GM19043 (cell line): Measurements from ENCODE around the gene UNC13D.
"Not testable (repeated sequence)": the region's sequence is repeated elsewhere in the genome, so short reads cannot be mapped to it uniquely, and the experiment has no call there.

Experiments
- ATAC-seq: cut with Tn5 transposase; IDR thresholded peaks from one replicate; pipeline ENCODE4 v1.9.1; 2021; ENCODE audit warnings: low read depth; ENCODE audit not compliant: unreplicated experiment

The UNC13D gene

GRCh38 chr17:75853433-75853832 lies 9.2 kb upstream of the UNC13D start:
- no peak for ATAC-seq

- not testable (repeated sequence) for ATAC-seq
These were observed 7.4 kb upstream of the UNC13D start for GRCh38 chr17:75851693-75851991.

- no peak for ATAC-seq
These were observed 6.9 kb upstream of the UNC13D start for GRCh38 chr17:75850928-75851692.

GRCh38 chr17:75849724-75850123 lies 5.5 kb upstream of the UNC13D start:
- ATAC-seq, result no peak

- ATAC-seq, result no peak
These were observed 5.1 kb upstream of the UNC13D start for GRCh38 chr17:75849279-75849646.

GRCh38 chr17:75848523-75849278 lies 4.5 kb upstream of the UNC13D start:
- ATAC-seq, result no peak

- no peak for ATAC-seq
These were observed 3.7 kb upstream of the UNC13D start for GRCh38 chr17:75847614-75848522.

- no peak for ATAC-seq
These were observed 2.7 kb upstream of the UNC13D start for GRCh38 chr17:75846692-75847613.

- ATAC-seq, result no peak
These were observed 1.9 kb upstream of the UNC13D start for GRCh38 chr17:75845933-75846691.

GRCh38 chr17:75845058-75845711 lies 981 bp upstream of the UNC13D start:
- ATAC-seq, result peak; percentile 66

GRCh38 chr17:75844530-75845057 lies 390 bp upstream of the UNC13D start:
- no peak for ATAC-seq

GRCh38 chr17:75842963-75843576 lies 1.1 kb downstream of the UNC13D start:
- ATAC-seq, result no peak

GRCh38 chr17:75842411-75842810 lies 1.8 kb downstream of the UNC13D start:
- no peak for ATAC-seq

- no peak for ATAC-seq
These were observed 3.4 kb downstream of the UNC13D start for GRCh38 chr17:75840799-75841164.

- ATAC-seq, result no peak
These were observed 4.0 kb downstream of the UNC13D start for GRCh38 chr17:75839942-75840798.

- ATAC-seq, result no peak
These were observed 5.8 kb downstream of the UNC13D start for GRCh38 chr17:75838410-75838809.

GRCh38 chr17:75837899-75838298 lies 6.3 kb downstream of the UNC13D start:
- ATAC-seq, result no peak
